K562 (cell line): ENCODE measurements around the gene RFX7. TPM values are rescaled to one million over a fixed set of nuclear protein-coding genes. Genes with fewer than 3 reads are reported as not detected.
A peak's percentile ranks its signal among the peaks of the same experiment; 100 is the strongest.

ENCODE experiments used
- GATA2 ChIP-seq: sonication (generic); formaldehyde crosslinking; IDR thresholded peaks from 2 replicates; pipeline ENCODE4 v1.4.0; 2020; ENCODE audit warnings: mild to moderate bottlenecking, missing genetic modification reagents
- HLTF ChIP-seq: fragments of 450-650 bp; IDR thresholded peaks from 2 replicates; pipeline ENCODE4 v1.6.1; 2016
- HOXB6 ChIP-seq: fragments of 250-450 bp; sonication (Bioruptor Pico); IDR thresholded peaks from 2 replicates; pipeline ENCODE4 v1.5.1; 2022; ENCODE audit warnings: mild to moderate bottlenecking, borderline replicate concordance
- MBD2 ChIP-seq: sonication (generic); IDR thresholded peaks from 2 replicates; pipeline ENCODE4 v1.6.1; 2016; ENCODE audit warnings: low read depth, borderline replicate concordance
- PML ChIP-seq: IDR thresholded peaks from 2 replicates; pipeline ENCODE4 v1.6.1; 2012; ENCODE audit warnings: low read length, inconsistent platforms
- PURB ChIP-seq: sonication (generic); formaldehyde crosslinking; IDR thresholded peaks from 2 replicates; pipeline ENCODE4 v1.9.0; 2021; ENCODE audit warnings: low read depth, mild to moderate bottlenecking, missing genetic modification reagents
- SMAD3 ChIP-seq: fragments of 450-650 bp; formaldehyde crosslinking; conservative IDR thresholded peaks from 2 replicates; pipeline ENCODE4 v1.4.0; 2020; ENCODE audit warnings: mild to moderate bottlenecking
- SP2 ChIP-seq: IDR thresholded peaks from 2 replicates; pipeline ENCODE4 v1.6.1; 2011; ENCODE audit warnings: mild to moderate bottlenecking, low read depth, low read length, moderate library complexity; ENCODE audit not compliant: poor library complexity, severe bottlenecking; ENCODE audit errors: extremely low read depth
- STAT6 ChIP-seq: sonication (generic); formaldehyde crosslinking; IDR thresholded peaks from 2 replicates; pipeline ENCODE4 v1.8.1; 2023; ENCODE audit warnings: mild to moderate bottlenecking, missing genetic modification reagents
- TAL1 ChIP-seq: fragments of 450-650 bp; IDR thresholded peaks from 2 replicates; pipeline ENCODE4 v1.6.1; 2016; ENCODE audit warnings: mild to moderate bottlenecking
- THRAP3 ChIP-seq: fragments of 450-650 bp; IDR thresholded peaks from 2 replicates; pipeline ENCODE4 v1.6.1; 2016; ENCODE audit warnings: mild to moderate bottlenecking, inconsistent platforms, borderline replicate concordance
- ZC3H4 ChIP-seq: sonication (generic); formaldehyde crosslinking; IDR thresholded peaks from 2 replicates; pipeline ENCODE4 v1.9.0; 2021; ENCODE audit warnings: missing genetic modification reagents, borderline replicate concordance
- ZFX ChIP-seq: sonication (generic); formaldehyde crosslinking; IDR thresholded peaks from 2 replicates; pipeline ENCODE4 v1.8.0; 2022; ENCODE audit warnings: mild to moderate bottlenecking, missing genetic modification reagents, moderate library complexity
- ZNF175 ChIP-seq: fragments of 200-800 bp; sonication (Bioruptor generic); IDR thresholded peaks from 2 replicates; pipeline ENCODE4 v1.6.1; 2016; ENCODE audit warnings: low read depth, mild to moderate bottlenecking, missing genetic modification characterization, missing compliant biosample characterization
- ZNF507 ChIP-seq: conservative IDR thresholded peaks from 2 replicates; pipeline ENCODE4 v1.6.1; 2017; ENCODE audit warnings: missing genetic modification characterization, missing compliant biosample characterization
- ZNF696 ChIP-seq: fragments of 250-450 bp; sonication (Bioruptor Pico); conservative IDR thresholded peaks from 2 replicates; pipeline ENCODE4 v1.4.0; 2020; ENCODE audit warnings: mild to moderate bottlenecking, moderate library complexity
- ZNF778 ChIP-seq: fragments of 450-650 bp; formaldehyde crosslinking; IDR thresholded peaks from 2 replicates; pipeline ENCODE4 v1.4.0; 2020; ENCODE audit warnings: mild to moderate bottlenecking, moderate library complexity
- polyA plus RNA-seq, 8 experiments: library from polyadenylated mRNA; depleted of rRNA in 4 of 8; stranded (reverse) in 5 of 8; unstranded in 3 of 8; fragments of >200 nt; fragmentation: Nextera tagmentation in 2 of 8; fragmentation: Illumina TruSeq in 1 of 8; extraction: Ambion mirVana in 2 of 8; extraction: Trizol in 1 of 8; gene quantifications; 2 replicates each; pipeline versions ENCODE4 v1.2.1 to v1.2.3, GENCODE V29; 2011 to 2014; ENCODE audit warnings: inconsistent platforms in 1 of 8, missing spikeins in 1 of 8
- total RNA-seq, 7 experiments: library from RNA; depleted of rRNA in 6 of 7; stranded (reverse); fragments of >200 nt in 6 of 7; fragmentation: Illumina TruSeq in 2 of 7; extraction: Trizol in 2 of 7; gene quantifications; 2 replicates each; pipeline versions ENCODE4 v1.2.1 to v1.2.3, GENCODE V29; 2011 to 2021; ENCODE audit warnings: low replicate concordance in 1 of 7
- TF ChIP-seq, protein P1 (sequence below), 2 experiments: fragments of 450-650 bp; formaldehyde crosslinking in 1 of 2; IDR thresholded peaks; 2 replicates each; pipeline versions ENCODE4 v1.4.0 to v1.6.1; 2014 to 2020; ENCODE audit warnings: mild to moderate bottlenecking in 2 of 2, borderline replicate concordance in 1 of 2, low read depth in 1 of 2

The RFX7 gene
- total and polyA plus RNA-seq, 9 of the 15 experiments (the other 6 are each of a cell fraction or from before 2014, with no cell fraction given) = 2.4 to 17.9 (median 6.3) TPM

- no peak for TF ChIP-seq STAT6 (CRISPR knock-in tag)
- TF ChIP-seq PURB (CRISPR knock-in tag) = no peak
- TF ChIP-seq GATA2 (CRISPR knock-in tag) = no peak
- TF ChIP-seq SP2 = no peak
- TF ChIP-seq MBD2 = no peak
- TF ChIP-seq HOXB6 (CRISPR knock-in tag) = no peak
- TF ChIP-seq PML = no peak
- peak; percentile 95 for TF ChIP-seq ZNF175
- TF ChIP-seq THRAP3 = no peak
- TF ChIP-seq SMAD3 = peak; percentile 74
- TF ChIP-seq TAL1 = no peak
- no peak for TF ChIP-seq ZNF696 (CRISPR knock-in tag)
- TF ChIP-seq ZNF778 = no peak
- TF ChIP-seq, protein P1, sequence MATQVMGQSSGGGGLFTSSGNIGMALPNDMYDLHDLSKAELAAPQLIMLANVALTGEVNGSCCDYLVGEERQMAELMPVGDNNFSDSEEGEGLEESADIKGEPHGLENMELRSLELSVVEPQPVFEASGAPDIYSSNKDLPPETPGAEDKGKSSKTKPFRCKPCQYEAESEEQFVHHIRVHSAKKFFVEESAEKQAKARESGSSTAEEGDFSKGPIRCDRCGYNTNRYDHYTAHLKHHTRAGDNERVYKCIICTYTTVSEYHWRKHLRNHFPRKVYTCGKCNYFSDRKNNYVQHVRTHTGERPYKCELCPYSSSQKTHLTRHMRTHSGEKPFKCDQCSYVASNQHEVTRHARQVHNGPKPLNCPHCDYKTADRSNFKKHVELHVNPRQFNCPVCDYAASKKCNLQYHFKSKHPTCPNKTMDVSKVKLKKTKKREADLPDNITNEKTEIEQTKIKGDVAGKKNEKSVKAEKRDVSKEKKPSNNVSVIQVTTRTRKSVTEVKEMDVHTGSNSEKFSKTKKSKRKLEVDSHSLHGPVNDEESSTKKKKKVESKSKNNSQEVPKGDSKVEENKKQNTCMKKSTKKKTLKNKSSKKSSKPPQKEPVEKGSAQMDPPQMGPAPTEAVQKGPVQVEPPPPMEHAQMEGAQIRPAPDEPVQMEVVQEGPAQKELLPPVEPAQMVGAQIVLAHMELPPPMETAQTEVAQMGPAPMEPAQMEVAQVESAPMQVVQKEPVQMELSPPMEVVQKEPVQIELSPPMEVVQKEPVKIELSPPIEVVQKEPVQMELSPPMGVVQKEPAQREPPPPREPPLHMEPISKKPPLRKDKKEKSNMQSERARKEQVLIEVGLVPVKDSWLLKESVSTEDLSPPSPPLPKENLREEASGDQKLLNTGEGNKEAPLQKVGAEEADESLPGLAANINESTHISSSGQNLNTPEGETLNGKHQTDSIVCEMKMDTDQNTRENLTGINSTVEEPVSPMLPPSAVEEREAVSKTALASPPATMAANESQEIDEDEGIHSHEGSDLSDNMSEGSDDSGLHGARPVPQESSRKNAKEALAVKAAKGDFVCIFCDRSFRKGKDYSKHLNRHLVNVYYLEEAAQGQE (IDR thresholded peaks at IDR 0.05; ENCODE audit: borderline replicate concordance) = no peak; the same call in 1 of the 2 replicates
- TF ChIP-seq, protein P1 (CRISPR knock-in tag; IDR thresholded peaks at IDR 0.05; ENCODE audit: low read depth) = no peak
- no peak for TF ChIP-seq ZNF507
- no peak for TF ChIP-seq ZFX (CRISPR knock-in tag)
- no peak for TF ChIP-seq ZC3H4 (CRISPR knock-in tag)
- TF ChIP-seq HLTF = no peak
Observed at GRCh38 chr15:56040081-56041035, 203.3 kb downstream of the RFX7 start (continued).
